ENCODE results near the gene HRC.

HRC gene

DNA sequence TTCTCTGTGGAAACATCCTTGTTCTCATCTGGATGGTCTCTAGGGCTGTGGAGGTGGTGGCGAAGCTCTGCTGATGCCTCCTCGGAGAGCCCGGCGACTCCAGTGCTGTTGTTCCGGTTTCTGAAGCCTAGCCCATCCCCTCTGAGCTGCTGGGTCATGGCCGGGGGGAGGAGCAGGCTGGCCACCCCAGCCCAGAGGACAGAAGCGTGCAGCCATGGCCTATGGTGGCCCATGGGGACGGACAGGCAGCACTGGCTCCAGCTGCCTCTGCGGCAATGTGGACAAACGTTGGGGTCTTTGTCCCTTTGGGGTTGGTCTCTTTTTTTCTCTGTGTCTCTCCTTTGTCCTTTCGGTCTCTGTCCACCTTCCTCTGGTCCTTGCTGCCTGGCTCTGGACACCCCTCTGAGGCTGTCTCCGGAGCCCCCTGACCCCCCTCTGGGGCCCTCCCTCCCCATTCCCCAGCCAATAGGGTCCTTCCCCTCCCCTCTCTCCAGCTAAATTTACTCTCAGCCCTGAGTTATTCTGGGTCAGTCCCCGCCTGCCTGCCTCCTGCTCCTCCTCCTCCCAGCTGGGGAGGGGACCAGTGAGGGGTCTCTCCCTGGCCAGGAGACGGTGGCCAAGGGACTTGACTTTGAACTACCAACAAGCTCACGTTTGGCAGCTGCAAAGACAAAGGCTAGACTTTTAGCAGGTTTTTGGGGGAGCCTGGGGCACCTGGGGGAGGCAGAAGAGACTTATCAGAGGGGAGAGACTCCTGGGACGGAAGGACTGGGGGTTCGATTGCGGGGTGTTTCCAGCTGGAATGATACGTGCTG, at the start of gene HRC:
Gene HRC (minus strand): TSS at position 392 of the 815 bp plus-strand sequence. CDS start 159 bp downstream, at position 233.
- DNase-seq (ENCODE audit: low spot score) = no peak
- TF ChIP-seq, protein P1, sequence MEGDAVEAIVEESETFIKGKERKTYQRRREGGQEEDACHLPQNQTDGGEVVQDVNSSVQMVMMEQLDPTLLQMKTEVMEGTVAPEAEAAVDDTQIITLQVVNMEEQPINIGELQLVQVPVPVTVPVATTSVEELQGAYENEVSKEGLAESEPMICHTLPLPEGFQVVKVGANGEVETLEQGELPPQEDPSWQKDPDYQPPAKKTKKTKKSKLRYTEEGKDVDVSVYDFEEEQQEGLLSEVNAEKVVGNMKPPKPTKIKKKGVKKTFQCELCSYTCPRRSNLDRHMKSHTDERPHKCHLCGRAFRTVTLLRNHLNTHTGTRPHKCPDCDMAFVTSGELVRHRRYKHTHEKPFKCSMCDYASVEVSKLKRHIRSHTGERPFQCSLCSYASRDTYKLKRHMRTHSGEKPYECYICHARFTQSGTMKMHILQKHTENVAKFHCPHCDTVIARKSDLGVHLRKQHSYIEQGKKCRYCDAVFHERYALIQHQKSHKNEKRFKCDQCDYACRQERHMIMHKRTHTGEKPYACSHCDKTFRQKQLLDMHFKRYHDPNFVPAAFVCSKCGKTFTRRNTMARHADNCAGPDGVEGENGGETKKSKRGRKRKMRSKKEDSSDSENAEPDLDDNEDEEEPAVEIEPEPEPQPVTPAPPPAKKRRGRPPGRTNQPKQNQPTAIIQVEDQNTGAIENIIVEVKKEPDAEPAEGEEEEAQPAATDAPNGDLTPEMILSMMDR (IDR thresholded peaks at IDR 0.05; ENCODE audit: borderline replicate concordance, control extremely low read depth, extremely low read depth, insufficient read depth, missing control alignments) = no peak
- in situ Hi-C loops (cut with MboI; ENCODE audit: low sequenced_read_pairs, unreplicated experiment) = no loop called here

DNA sequence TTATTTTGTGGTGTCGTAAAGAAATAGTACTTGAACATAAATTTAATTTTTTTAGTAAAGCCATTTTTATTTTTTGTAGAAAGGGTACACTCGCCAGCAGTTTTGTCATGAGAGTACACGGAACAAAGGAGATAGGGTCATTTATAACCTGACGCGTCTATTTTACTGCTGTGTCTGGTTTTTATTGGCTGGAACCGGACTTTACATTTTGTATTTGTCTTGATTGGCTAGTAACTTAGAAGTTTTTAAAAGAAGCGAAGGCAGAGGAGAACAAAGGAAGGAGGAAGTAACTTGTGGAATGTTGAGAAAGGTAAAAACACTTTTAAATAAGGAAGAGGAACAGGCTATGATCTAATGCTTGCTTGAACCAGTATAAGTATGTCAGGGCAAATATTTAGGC, 45.8 kb upstream of the HRC start:
- TF ChIP-seq, protein P1 (IDR thresholded peaks at IDR 0.05; ENCODE audit: borderline replicate concordance, control extremely low read depth, extremely low read depth, insufficient read depth, missing control alignments) = no peak
- no peak for DNase-seq (ENCODE audit: low spot score)
- in situ Hi-C loops (cut with MboI; ENCODE audit: low sequenced_read_pairs, unreplicated experiment) = no loop called here

- DNase-seq (ENCODE audit: low spot score) = no peak
- in situ Hi-C loops (cut with MboI; ENCODE audit: low sequenced_read_pairs, unreplicated experiment) = no loop called here
- TF ChIP-seq, protein P1 (IDR thresholded peaks at IDR 0.05; ENCODE audit: borderline replicate concordance, control extremely low read depth, extremely low read depth, insufficient read depth, missing control alignments) = no peak
Measured at GRCh38 chr19:49200238-49200862, 45.2 kb upstream of the HRC start.

DNA sequence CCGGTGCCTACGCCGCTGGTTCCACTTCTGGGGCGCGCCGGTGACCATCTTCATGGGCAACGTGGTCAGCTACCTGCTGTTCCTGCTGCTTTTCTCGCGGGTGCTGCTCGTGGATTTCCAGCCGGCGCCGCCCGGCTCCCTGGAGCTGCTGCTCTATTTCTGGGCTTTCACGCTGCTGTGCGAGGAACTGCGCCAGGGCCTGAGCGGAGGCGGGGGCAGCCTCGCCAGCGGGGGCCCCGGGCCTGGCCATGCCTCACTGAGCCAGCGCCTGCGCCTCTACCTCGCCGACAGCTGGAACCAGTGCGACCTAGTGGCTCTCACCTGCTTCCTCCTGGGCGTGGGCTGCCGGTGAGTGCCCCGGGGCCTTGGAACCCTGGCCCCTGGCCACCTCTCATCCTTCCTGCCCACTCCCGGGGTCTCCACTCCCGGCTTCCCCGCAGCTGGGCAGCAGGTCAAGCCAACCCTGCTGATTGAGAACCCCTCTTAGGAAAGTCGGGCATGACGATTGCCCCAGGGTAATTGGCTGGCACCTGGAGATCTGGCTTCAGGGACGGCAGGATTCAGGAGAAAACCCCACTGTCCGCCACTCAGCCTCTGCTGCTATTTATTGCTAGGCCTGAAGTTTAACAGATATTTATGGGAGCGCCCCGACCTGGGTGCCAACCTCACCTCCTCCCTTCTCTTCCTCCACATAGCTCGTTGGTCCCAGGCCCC, 41.5 kb upstream of the HRC start:
- no peak for DNase-seq (ENCODE audit: low spot score)
- TF ChIP-seq, protein P1 (IDR thresholded peaks at IDR 0.05; ENCODE audit: borderline replicate concordance, control extremely low read depth, extremely low read depth, insufficient read depth, missing control alignments) = no peak
- in situ Hi-C loops (cut with MboI; ENCODE audit: low sequenced_read_pairs, unreplicated experiment) = no loop called here

DNA sequence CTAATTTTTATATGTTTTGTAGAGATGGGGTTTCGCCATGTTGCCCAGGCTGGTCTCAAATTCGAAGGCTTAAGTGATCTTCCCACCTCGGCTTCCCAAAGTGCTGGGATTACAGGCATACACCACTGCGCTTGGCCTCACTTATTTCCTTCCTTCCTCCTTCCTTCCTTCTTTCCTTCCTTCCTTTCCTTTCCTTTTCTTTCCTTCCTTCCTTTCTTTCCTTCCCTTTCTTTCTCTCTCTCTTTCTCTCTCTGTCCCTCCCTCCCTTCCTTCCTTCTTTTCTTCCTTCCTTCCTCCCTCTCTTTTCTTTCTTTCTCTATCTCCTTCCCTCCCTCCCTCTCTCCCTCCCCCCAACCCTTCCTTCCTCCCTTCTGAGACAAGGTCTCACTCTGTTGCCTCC, 39.2 kb upstream of the HRC start:
- DNase-seq (ENCODE audit: low spot score) = no peak
- TF ChIP-seq, protein P1 (IDR thresholded peaks at IDR 0.05; ENCODE audit: borderline replicate concordance, control extremely low read depth, extremely low read depth, insufficient read depth, missing control alignments) = no peak
- in situ Hi-C loops (cut with MboI; ENCODE audit: low sequenced_read_pairs, unreplicated experiment) = no loop called here

DNA sequence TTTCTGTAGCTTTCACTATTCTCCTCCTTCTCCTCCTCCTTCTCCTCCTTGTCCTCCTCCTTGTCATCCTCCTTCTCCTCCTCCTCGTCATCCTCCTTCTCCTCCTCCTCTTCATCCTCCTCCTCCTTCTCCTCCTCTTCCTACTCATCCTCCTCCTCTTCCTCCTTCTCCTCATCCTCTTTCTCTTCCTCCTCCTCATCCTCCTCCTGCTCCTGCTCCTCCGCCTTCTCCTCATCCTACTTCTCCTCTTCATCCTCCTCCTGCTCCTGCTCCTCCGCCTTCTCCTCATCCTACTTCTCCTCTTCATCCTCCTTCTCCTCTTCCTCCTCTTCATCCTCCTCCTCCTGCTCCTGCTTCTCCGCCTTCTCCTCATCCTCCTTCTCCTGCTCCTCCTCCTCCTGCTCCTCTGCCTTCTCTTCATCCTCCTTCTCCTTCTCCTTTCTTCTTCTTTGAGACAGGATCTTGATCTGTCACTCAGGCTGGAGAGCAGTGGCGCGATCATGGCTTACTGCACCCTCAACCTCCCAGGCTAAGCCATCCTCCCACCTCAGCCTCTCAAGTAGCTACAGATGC, 38.7 kb upstream of the HRC start:
- in situ Hi-C loops (cut with MboI; ENCODE audit: low sequenced_read_pairs, unreplicated experiment) = no loop called here
- TF ChIP-seq, protein P1 (IDR thresholded peaks at IDR 0.05; ENCODE audit: borderline replicate concordance, control extremely low read depth, extremely low read depth, insufficient read depth, missing control alignments) = no peak
- DNase-seq (ENCODE audit: low spot score) = no peak

Data from GM13976 (cell line).